Epithelial cell of esophagus (primary cell): ENCODE measurements around the gene CLDN1.

ENCODE experiments used
- DNase-seq: peaks from one replicate; pipeline ENCODE4 v3.0.0; 2010; ENCODE audit warnings: low read depth
- H3K4me3 ChIP-seq: 2 replicates; pipeline ENCODE4 v1.5.1; 2011; ENCODE audit warnings: mild to moderate bottlenecking, low read length, control low read depth
- CTCF ChIP-seq: IDR thresholded peaks from 2 replicates; pipeline ENCODE4 v1.5.1; 2011; ENCODE audit warnings: low read depth, mild to moderate bottlenecking, low read length, control low read depth, inconsistent platforms; ENCODE audit not compliant: insufficient read depth; ENCODE audit errors: missing control alignments

The CLDN1 gene

GRCh38 chr3:190258634-190259033 is 63.6 kb downstream of the CLDN1 start:
- no peak for TF ChIP-seq CTCF
- H3K4me3 ChIP-seq = no peak overlapping the region
- DNase-seq = no peak
